ENCODE measurements around the gene RNF41.

The RNF41 gene

GRCh38 chr12:56193025-56193578, 28.6 kb downstream of the RNF41 start:
- peak; percentile 93 for TF ChIP-seq CTCF (conservative IDR thresholded peaks at IDR 0.05)
- H3K27ac ChIP-seq: peak overlapping the region; percentile 19; the same call in 1 of the 2 replicates

- no peak for TF ChIP-seq CTCF (conservative IDR thresholded peaks at IDR 0.05)
- H3K27ac ChIP-seq: no peak overlapping the region
Measured at GRCh38 chr12:56192582-56192981, 29.1 kb downstream of the RNF41 start.

GRCh38 chr12:56190695-56191155, 31.0 kb downstream of the RNF41 start:
- H3K27ac ChIP-seq: no peak overlapping the region

GRCh38 chr12:56189918-56190694, 31.6 kb downstream of the RNF41 start:
- H3K27ac ChIP-seq: peak overlapping the region; percentile 82; the same call in 1 of the 2 replicates
- TF ChIP-seq CTCF (conservative IDR thresholded peaks at IDR 0.05): no peak

More at GRCh38 chr12:56190695-56191155, 31.0 kb downstream of the RNF41 start:
- TF ChIP-seq CTCF (conservative IDR thresholded peaks at IDR 0.05): no peak

GRCh38 chr12:56189099-56189917, 32.4 kb downstream of the RNF41 start, which contains the start of gene SMARCC2:
TSS of gene SMARCC2 (minus strand) at chr12:56189483. CDS start at chr12:56189461, 22 bp downstream.
- TF ChIP-seq CTCF (conservative IDR thresholded peaks at IDR 0.05): peak; percentile 99

GRCh38 chr12:56188778-56189098, 33.0 kb downstream of the RNF41 start:
- H3K27ac ChIP-seq: peak overlapping the region; percentile 82
- no peak for TF ChIP-seq CTCF (conservative IDR thresholded peaks at IDR 0.05)

More at GRCh38 chr12:56189099-56189917, 32.4 kb downstream of the RNF41 start, which contains the start of gene SMARCC2:
- peak within 1 kb of the TSS; percentile 82 for H3K27ac ChIP-seq
